Activated naive CD8-positive, alpha-beta T cell treated with anti-CD3 and anti-CD28 coated beads, Interleukin-2, amount 50 U/mL, for 16 hours (primary cell): ENCODE data around the gene LRRC51.
A peak's percentile ranks its signal among the peaks of the same experiment; 100 is the strongest.

Experiments used
- DNase-seq: peaks from one replicate; pipeline ENCODE4 v3.0.0-alpha.2; 2020; ENCODE audit warnings: low read depth, low spot score

Gene LRRC51, protein sequence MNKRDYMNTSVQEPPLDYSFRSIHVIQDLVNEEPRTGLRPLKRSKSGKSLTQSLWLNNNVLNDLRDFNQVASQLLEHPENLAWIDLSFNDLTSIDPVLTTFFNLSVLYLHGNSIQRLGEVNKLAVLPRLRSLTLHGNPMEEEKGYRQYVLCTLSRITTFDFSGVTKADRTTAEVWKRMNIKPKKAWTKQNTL

GRCh38 chr11:72080326-72081183, at the start of gene LRRC51, which contains the start of gene NUMA1:
Gene LRRC51 (plus strand): TSS chr11:72080850. CDS start chr11:72089084, 8,234 bp downstream.
Gene NUMA1 (minus strand): TSS chr11:72080542. CDS start chr11:72035943, 44,599 bp downstream.
- peak; percentile 97 for DNase-seq

GRCh38 chr11:72036687-72037086, 44.0 kb upstream of the LRRC51 start:
- no peak for DNase-seq

GRCh38 chr11:72037554-72038311, 42.9 kb upstream of the LRRC51 start:
- no peak for DNase-seq

GRCh38 chr11:72038491-72038890, 42.2 kb upstream of the LRRC51 start:
- DNase-seq = no peak

- no peak for DNase-seq
Observed at GRCh38 chr11:72039031-72039855, 41.4 kb upstream of the LRRC51 start.

DNA sequence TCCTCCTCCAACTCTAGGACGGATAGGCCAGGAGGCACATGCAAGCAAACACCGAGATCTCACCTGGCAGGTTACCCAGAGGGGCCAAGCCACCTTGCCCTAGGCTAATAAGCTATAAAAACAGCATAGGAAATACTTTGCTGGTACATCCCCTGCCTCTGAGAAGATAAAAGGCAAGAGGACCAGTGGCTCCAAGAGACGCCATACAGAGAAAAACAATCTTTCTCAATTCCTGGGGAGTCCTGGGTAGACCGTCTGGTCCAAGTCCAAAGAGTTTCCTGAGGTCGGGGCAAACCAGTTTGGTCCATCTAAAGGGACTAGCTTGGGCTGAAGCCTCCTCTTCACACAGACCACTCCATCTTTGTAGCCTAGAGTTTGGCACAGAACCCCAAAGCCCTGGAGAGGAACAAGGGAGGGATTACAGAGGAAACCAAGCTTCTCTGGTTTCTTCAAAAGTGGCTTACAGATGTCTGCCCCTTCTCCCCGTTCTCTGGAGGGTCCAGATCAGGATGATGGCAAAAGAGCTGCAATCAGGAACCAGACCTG, 40.7 kb upstream of the LRRC51 start:
- no peak for DNase-seq

- DNase-seq = peak; percentile 61
Observed at GRCh38 chr11:72040491-72041363, 39.9 kb upstream of the LRRC51 start.

DNA sequence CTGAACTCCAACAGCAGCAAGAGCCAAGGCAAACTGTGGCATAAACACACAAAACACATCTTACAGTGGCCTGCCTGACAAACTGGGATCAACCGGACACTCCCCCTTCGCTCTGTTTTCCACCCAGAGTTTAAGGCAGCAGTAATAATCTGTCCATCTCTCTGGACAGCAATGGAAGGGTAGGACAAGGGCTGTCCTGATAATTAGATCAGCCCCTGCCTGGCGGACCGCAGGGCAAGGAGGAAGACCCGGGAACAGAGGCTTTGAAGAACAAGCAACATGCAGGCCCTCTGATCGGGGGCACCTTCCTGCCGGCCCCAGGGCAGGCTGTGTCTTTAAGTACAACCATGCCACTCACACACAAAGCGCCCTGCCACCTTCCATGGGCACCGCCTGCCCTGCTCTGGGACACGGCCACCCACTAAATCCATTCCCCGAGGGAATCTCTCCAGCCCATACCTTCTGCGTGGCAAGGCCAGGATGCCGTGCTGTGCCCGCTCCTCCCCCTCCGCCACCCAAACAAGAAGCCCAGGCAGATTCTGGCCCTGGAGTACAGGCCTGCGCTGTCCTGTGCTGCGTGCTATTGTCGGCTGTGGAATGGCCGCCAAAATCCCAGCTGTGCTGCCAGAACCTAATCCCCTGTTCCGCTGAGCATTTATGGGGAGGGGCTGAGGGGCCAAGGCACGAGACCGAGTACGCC, 39.1 kb upstream of the LRRC51 start:
- no peak for DNase-seq

DNA sequence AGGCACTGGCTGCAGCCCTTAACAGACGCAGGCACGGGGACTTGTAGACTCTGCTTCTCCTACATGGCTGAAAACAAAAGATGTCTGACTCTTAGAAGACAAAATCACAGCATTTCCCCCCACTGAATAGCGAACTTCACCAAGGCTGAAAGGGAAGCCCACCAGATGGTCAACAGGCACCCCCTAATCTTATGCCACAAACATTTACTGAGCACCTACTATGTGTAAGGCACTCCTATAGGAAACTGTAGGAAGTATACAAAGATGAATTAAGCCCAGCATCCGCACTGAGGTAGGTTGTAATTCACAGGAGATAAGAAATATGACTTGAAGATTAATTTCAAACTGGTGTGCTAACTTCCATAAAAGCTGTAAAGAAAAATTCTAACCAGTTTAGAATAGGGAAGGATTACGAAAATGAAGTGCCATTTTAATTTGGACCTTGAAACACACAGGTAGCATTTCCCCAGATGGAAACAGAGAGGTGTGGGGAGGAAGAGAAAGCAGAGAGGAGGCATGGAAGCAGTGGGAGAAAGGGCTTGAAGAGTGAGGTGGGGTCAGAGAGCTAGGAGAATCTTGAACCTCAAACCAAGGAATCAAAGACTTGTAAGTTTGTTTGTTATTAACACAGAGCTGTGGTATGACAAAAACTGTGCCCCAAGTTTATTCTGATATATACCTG, 38.4 kb upstream of the LRRC51 start:
- no peak for DNase-seq

- no peak for DNase-seq
Observed at GRCh38 chr11:72045849-72046248, 34.8 kb upstream of the LRRC51 start.

DNA sequence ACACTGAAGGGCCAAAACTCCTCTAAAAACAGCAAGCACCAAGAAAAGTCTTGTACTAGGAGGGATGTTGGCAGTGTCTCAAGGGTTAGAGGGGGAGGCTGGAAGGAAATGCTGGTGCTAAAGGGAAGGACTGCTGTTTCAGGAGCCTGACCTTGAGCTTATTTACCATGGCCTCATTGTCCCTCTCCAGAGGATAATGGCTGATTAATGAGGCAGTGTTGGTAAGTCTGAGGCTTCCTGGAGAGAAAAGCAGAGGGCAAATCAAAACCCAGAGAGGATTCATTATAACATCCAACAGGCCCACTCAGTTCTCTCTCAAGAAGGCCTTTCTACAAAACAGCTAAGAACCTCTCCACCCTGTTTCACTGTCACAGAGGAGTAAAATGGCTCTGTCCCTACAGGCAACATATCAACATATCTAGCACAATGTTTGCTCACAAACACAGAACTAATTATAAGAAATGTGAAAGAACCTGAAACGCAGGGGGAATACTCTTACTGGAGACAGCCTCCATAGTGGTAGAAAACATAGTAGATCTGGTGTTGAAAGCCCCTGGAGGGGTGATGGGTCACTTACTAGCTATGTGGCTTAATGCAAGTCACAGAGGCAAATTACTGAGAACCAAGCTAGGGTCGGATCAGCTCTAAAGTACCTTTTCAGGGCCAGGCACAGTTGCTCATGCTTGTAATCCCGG, 31.7 kb upstream of the LRRC51 start:
- DNase-seq = no peak

DNA sequence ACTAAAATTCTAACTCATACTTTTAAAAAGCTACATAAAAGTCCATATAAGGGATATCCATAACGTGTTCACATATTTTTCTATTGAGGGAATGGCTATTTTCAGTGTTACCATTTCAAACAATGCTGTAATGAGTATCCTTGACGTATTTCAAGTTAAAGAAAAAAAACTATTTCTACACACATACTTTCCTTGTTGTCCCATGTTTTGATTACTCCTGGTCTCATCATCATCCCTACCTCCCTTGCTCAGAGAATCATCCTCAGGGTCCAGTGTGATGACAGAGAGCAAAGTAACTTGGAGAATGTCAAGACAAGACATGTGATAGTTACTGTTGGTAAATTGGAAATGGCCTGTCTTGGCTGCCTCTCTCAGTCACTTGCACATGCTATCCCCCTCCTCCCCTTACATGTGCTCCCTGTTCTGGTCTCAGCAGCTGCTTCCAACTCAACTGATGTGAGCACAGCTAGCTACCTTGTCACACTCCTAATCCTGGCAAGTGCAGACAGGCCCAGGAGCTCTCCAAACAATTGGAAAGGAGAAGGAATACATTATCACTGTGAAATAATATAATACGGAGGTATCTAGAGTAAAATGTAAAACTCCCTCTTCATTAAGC, 22.1 kb upstream of the LRRC51 start:
- DNase-seq = no peak

DNA sequence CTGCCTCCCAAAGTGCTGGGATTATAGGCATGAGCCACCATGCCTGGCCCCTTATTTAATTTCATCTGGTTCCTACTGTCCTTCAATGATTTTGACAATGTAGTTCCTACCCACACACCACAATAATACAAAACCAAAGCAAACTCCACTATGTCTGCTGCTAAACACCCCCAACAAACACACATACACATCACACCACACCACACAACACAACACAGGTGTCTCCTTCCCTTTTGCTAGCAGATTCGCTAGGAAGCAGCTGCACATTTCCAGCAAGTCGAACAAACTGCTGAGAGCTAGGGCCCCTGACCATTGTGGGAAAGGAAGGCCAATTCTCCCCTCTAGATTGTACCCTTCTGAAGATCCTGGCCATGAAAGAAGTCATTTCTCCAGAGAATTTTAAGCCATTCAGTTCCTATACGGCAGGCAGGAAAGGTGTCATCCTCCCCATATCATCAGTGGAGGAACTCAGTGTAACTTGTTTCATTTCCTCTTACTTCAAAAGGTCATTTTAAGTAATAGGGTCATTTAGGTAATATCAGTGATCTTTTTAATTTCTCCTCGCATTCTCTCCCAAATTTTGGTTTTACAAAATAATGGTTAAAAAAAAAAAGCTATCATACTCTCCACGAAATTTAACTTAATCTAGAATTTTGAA, 18.8 kb upstream of the LRRC51 start:
- no peak for DNase-seq

DNA sequence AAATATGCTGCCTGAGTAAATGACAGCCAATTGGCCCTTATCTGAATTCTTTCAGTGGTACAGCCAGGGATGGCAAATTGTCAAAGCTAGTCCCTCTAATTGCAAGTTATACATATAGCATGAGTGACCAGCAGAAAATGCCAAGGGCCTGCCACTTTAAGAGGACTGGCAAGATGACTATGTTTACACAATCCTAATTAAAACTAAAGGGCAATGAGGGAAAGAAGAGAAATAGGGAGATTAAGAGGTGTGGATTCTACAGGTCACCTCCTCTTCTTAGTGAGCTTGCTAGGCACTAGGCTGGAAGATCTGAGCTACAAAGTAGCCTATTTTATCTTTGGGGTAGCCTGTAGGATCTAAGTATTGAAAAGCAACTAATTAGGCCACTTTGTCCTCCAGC, 13.8 kb upstream of the LRRC51 start:
- DNase-seq = no peak

GRCh38 chr11:72067266-72067665, 13.4 kb upstream of the LRRC51 start:
- no peak for DNase-seq

- no peak for DNase-seq
Observed at GRCh38 chr11:72067676-72068075, 13.0 kb upstream of the LRRC51 start.

DNA sequence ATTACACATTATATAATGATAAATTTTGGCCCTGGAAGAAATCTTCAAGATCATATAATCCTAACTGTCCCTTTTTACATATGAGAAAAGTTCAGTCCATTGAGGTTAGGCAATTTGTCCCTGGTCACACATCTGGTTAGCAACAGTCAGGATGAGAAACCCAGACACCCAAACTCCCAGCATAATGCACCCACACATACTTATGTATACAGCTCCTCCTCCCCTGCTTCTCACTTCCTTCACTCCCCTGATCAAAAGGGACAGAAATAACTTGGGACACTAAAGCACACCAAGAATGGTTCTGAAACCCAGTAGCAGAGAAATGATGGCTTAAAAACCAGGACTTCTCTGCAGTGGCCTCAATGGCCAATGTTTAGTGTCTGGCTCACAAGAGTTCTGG, 11.4 kb upstream of the LRRC51 start:
- no peak for DNase-seq
